GM12878 (cell line): ENCODE results near the gene RBM44.

Experiments
- ESRRA ChIP-seq: IDR thresholded peaks from 2 replicates; pipeline ENCODE4 v1.6.1; 2012; ENCODE audit warnings: mild to moderate bottlenecking, low read length, improper control_type of control experiment
- RAD21 ChIP-seq: IDR thresholded peaks from 2 replicates; pipeline ENCODE4 v1.6.1; 2011; ENCODE audit warnings: mild to moderate bottlenecking, low read depth, low read length, moderate library complexity; ENCODE audit not compliant: insufficient read depth
- ZNF24 ChIP-seq: fragments of 450-650 bp; IDR thresholded peaks from 2 replicates; pipeline ENCODE4 v1.6.1; 2017; ENCODE audit warnings: antibody characterized with exemption, mild to moderate bottlenecking
- TF ChIP-seq, protein P1 (sequence below): IDR thresholded peaks from 2 replicates; pipeline ENCODE4 v1.6.1; 2012; ENCODE audit warnings: low read length, inconsistent platforms
- TF ChIP-seq, protein P2 (sequence below), 3 experiments: IDR thresholded peaks in 2 of 3; conservative IDR thresholded peaks in 1 of 3; 2 replicates each; pipeline ENCODE4 v1.5.1; 2011; ENCODE audit warnings: low read depth in 3 of 3, low read length in 3 of 3, mild to moderate bottlenecking in 3 of 3, control low read depth in 2 of 3, moderate library complexity in 2 of 3, inconsistent platforms in 1 of 3, mixed read lengths in 1 of 3; ENCODE audit not compliant: control insufficient read depth in 2 of 3, insufficient read depth in 1 of 3; ENCODE audit errors: extremely low read depth in 1 of 3

DNA sequence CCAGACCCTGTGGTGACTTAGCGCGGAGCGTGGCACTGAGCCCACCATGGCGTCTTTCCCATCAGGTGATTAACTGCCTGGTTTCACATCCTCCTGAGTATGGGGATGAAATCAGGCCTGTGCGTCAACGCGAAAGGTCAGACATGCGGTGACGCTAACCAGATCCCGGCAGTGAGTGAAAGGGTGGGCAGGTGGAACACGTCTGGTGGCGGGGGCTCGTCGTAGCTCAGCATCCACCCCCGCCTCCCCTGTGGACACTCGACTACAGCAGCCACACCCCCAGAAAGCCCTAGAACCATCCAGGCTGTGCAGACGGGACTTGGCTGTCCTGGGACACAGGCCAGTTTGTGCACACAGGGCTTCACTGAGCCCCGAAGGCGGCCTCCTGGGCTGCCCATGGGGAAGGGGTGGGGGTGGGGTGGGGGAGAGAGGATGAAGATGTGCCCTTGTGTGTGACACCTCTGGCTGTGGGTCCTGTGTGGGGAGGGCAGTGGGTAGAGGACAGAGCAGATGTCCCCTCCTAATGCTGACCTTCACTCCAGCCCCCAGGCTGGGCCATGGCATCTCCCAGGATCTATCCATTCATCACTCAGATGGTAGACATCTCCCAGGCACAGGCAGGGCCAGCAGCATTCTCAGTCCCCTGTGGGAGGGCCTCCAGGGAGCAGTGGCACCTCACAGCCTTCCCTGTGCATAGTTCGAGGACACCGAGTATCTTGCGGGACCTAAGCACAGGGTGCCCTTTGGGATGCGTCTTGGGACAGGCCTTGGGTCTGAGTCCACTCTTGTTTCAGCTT is 88.3 kb downstream of the RBM44 start:
- TF ChIP-seq ESRRA (no peak), RAD21 (no peak), ZNF24 (no peak)
- TF ChIP-seq, protein P1, sequence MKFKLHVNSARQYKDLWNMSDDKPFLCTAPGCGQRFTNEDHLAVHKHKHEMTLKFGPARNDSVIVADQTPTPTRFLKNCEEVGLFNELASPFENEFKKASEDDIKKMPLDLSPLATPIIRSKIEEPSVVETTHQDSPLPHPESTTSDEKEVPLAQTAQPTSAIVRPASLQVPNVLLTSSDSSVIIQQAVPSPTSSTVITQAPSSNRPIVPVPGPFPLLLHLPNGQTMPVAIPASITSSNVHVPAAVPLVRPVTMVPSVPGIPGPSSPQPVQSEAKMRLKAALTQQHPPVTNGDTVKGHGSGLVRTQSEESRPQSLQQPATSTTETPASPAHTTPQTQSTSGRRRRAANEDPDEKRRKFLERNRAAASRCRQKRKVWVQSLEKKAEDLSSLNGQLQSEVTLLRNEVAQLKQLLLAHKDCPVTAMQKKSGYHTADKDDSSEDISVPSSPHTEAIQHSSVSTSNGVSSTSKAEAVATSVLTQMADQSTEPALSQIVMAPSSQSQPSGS: no peak
- TF ChIP-seq, protein P2, sequence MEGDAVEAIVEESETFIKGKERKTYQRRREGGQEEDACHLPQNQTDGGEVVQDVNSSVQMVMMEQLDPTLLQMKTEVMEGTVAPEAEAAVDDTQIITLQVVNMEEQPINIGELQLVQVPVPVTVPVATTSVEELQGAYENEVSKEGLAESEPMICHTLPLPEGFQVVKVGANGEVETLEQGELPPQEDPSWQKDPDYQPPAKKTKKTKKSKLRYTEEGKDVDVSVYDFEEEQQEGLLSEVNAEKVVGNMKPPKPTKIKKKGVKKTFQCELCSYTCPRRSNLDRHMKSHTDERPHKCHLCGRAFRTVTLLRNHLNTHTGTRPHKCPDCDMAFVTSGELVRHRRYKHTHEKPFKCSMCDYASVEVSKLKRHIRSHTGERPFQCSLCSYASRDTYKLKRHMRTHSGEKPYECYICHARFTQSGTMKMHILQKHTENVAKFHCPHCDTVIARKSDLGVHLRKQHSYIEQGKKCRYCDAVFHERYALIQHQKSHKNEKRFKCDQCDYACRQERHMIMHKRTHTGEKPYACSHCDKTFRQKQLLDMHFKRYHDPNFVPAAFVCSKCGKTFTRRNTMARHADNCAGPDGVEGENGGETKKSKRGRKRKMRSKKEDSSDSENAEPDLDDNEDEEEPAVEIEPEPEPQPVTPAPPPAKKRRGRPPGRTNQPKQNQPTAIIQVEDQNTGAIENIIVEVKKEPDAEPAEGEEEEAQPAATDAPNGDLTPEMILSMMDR (IDR thresholded peaks at IDR 0.05 in 2 of 3, conservative IDR thresholded peaks at IDR 0.05 in 1 of 3; ENCODE audit: control insufficient read depth in 2 of 3, extremely low read depth in 1 of 3, insufficient read depth in 1 of 3, low read depth in 3 of 3, low read length in 3 of 3): no peak
